Measurements from ENCODE around the gene SASH1. TPM values are rescaled to one million over a fixed set of nuclear protein-coding genes. Genes with fewer than 3 reads are reported as not detected.
"Not testable (repeated sequence)": the region's sequence is repeated elsewhere in the genome, so short reads cannot be mapped to it uniquely, and the experiment has no call there.

SASH1 gene
- total and polyA plus RNA-seq, 9 donors = 8.6 to 35.2 (median 18.2) TPM

GRCh38 chr6:148379966-148380713, 37.5 kb downstream of the SASH1 start:
- Histone ChIP-seq H3K36me3 (no peaks in the 10 kb centered on the region), H3K4me3 (no peak overlapping the region), H3K27me3 (no peaks in the 10 kb centered on the region), H3K4me1 (ENCODE audit: insufficient read depth) (no peaks in the 10 kb centered on the region), H3K27ac (no peak overlapping the region), H3K9me3 (no peaks in the 10 kb centered on the region)
- WGBS, 3 donors = 92 to 96% (median 95%) methylated on average over 11 of the region's 11 CpGs
- TF ChIP-seq POLR2A (IDR thresholded peaks at IDR 0.05) (no peak), CTCF (IDR thresholded peaks at IDR 0.05) (no peak), EP300 (IDR thresholded peaks at IDR 0.05) (no peak)
- DNase-seq = no peak
- intact Hi-C loops (cut with DNase I) = no loop called here

- H3K4me3 ChIP-seq; DNase-seq; H3K36me3 ChIP-seq; intact Hi-C loops (cut with DNase I); H3K9me3 ChIP-seq; H3K27ac ChIP-seq; H3K4me1 ChIP-seq (ENCODE audit: insufficient read depth); H3K27me3 ChIP-seq: not testable (repeated sequence)
- WGBS, 3 donors = 95 to 99% (median 97%) methylated on average over 9 of the region's 9 CpGs
Measured at GRCh38 chr6:148382051-148382450, 39.4 kb downstream of the SASH1 start.

DNA sequence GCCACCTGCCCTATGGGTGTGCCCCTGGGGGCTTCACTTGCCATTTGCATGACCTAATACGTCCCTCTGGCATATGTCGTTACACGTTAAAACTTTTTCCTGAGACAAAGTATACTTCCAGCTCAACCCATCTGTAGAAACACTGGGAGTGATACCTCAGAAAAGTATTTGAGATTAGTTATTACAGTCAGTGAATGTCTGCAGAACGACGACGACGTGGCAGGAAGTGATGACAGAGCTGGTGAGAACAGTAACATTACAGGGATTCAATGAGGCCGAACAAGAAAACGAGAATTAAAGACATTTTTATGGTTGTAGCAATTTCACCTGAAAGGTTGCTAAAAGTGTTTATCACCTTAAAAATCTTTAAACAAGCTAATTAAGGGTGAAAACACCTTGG, 40.2 kb downstream of the SASH1 start:
- Histone ChIP-seq H3K9me3 (no peaks in the 10 kb centered on the region), H3K36me3 (no peaks in the 10 kb centered on the region), H3K27ac (no peak overlapping the region), H3K4me3 (no peak overlapping the region), H3K27me3 (no peaks in the 10 kb centered on the region), H3K4me1 (ENCODE audit: insufficient read depth) (no peaks in the 10 kb centered on the region)
- TF ChIP-seq POLR2A (IDR thresholded peaks at IDR 0.05) = no peak
- TF ChIP-seq CTCF (IDR thresholded peaks at IDR 0.05) = no peak
- TF ChIP-seq EP300 (IDR thresholded peaks at IDR 0.05) = no peak
- intact Hi-C loops (cut with DNase I) = no loop called here
- WGBS, 3 donors = 93 to 97% (median 94%) methylated on average over 9 of the region's 9 CpGs
- DNase-seq = no peak

GRCh38 chr6:148383658-148384368, 41.2 kb downstream of the SASH1 start:
- Histone ChIP-seq H3K4me1 (ENCODE audit: insufficient read depth) (no peaks in the 10 kb centered on the region), H3K27ac (no peak overlapping the region), H3K4me3 (no peak overlapping the region), H3K36me3 (no peaks in the 10 kb centered on the region), H3K27me3 (no peaks in the 10 kb centered on the region), H3K9me3 (no peaks in the 10 kb centered on the region)
- WGBS, 3 donors = 82 to 86% (median 82%) methylated on average over 10 of the region's 10 CpGs
- intact Hi-C loops (cut with DNase I) = no loop called here
- DNase-seq = no peak
- TF ChIP-seq POLR2A (IDR thresholded peaks at IDR 0.05) = no peak
- TF ChIP-seq CTCF (IDR thresholded peaks at IDR 0.05) = no peak
- no peak for TF ChIP-seq EP300 (IDR thresholded peaks at IDR 0.05)

GRCh38 chr6:148385379-148385778, 42.7 kb downstream of the SASH1 start:
- H3K27ac ChIP-seq = no peak overlapping the region
- no peak overlapping the region for H3K4me3 ChIP-seq
- 69 to 76% (median 69%) methylated on average over 2 of the region's 2 CpGs for WGBS, 3 donors
- intact Hi-C loops (cut with DNase I) = no loop called here
- no peak for DNase-seq
- no peaks in the 10 kb centered on the region for H3K36me3 ChIP-seq
- no peaks in the 10 kb centered on the region for H3K27me3 ChIP-seq
- no peaks in the 10 kb centered on the region for H3K4me1 ChIP-seq (ENCODE audit: insufficient read depth)
- no peaks in the 10 kb centered on the region for H3K9me3 ChIP-seq
- TF ChIP-seq CTCF (IDR thresholded peaks at IDR 0.05) (no peak), EP300 (IDR thresholded peaks at IDR 0.05) (no peak), POLR2A (IDR thresholded peaks at IDR 0.05) (no peak)

All from ovary (tissue), 9 donors.